HG03342 (cell line): Measurements from ENCODE around the gene BICD1.

Experiments used
- ATAC-seq: cut with Tn5 transposase; IDR thresholded peaks from one replicate; pipeline ENCODE4 v1.9.1; 2021; ENCODE audit warnings: mild to moderate bottlenecking, moderate library complexity; ENCODE audit not compliant: unreplicated experiment

BICD1 gene

DNA sequence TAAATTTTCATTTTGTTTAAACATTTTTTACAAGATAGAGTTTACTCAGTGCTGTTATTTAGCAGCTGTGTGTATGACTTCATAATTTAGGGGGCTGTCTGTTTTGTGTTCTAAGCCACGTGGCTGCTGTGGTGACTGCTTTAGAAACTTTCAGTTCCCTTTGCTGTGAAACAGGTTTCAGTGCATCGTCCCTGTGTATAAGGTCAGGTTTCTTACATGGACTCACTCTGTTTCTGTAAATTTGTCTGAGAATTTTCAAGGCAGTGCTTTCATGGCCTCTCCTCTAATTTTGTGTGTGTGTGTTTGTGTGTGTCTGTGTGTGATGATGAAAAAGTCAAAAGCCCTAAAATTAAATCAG lies 32.4 kb downstream of the BICD1 start:
- ATAC-seq: peak; percentile 85

DNA sequence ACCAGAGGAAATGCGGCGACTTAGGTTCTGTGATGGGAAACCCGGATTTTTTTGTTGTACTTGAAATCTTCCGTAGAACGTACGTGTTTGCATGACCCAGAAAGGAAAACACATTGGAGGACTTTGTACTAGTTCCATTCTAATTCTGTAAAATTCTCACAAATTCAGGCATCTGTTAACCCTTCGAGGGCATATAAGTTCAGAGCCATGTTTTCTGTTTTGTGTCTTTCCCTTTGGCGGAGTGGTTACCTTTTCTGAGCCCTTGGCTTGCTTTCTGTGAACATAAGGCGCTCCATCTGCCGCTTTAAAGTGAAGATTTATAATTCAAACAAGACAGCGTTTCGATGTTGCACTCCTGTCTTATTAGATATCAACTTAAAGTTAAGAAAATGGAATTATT lies 34.2 kb downstream of the BICD1 start:
- no peak for ATAC-seq

DNA sequence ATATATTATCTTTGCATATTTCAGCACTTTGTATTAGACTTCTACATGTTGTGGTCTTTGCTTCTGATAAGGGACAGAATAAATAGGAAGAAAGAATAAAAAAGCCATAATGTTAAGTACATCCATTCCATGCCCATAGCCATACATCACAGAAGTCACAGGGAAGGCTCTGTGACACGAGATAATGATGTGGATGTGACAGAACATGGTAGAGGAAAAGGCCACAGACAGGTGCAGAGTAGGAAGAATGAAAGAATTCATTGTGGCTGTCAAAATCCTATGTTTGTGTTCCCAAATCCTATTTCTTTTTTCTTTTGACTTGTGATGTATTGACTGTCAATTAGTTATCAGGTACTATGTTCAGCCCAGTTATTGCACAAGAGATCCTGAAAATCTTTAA lies 38.4 kb downstream of the BICD1 start:
- ATAC-seq: no peak

DNA sequence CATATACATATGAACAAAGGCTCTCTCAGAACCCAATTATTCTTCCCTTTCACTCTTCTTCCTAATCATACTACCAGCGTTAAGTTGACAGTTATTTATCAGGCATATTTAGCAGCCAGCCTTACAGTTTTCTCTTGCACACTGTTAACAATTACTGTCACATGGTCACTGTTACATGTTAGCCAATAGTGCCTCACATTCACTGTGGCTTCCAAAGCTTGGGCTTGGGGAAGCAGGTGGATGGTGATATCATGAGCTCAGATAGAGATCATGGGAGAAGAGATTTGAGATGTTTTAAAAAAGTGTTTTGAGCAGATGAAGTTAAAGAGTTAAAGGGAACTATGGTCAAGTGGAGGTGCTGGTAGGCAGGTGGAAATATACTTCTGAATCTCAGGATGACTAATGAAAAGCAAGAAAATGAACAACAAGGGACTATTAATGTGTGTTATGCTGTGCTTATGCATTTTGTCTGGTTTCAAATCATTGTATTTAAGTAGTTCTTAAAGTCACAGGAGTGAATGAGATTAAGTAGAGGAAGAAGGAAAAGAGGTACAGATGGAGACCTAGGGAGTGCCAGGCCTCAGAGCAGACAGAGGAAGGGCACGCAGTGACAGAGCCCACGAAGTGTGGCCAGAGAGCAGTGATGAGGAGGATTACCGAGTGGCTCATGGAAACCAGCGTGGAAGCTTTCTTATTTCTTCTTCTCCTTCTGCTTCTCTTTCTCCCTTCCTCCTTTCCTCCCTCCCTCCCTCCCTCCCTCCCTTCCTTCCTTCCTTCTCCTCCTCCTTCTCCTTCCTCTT lies 39.6 kb downstream of the BICD1 start:
- peak; percentile 74 for ATAC-seq

DNA sequence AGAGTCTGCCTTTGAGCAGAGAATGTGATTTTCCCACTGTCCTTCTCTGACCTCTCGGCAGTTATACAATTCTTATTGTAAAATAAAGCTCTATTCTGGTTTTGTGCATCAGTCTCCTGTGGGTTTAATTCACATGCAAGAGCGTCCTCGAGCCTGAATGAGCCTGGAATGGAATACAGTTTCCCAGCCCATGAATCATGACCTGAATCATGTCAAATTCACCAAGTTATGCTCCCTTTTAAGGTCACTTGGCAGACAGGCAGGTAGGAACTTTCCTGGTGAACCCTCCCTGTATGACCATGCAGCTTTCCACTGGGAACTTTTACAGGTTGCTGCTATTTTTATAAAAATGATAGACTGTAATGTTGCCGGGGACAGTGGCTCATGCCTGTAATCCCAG lies 41.7 kb downstream of the BICD1 start:
- ATAC-seq: no peak

DNA sequence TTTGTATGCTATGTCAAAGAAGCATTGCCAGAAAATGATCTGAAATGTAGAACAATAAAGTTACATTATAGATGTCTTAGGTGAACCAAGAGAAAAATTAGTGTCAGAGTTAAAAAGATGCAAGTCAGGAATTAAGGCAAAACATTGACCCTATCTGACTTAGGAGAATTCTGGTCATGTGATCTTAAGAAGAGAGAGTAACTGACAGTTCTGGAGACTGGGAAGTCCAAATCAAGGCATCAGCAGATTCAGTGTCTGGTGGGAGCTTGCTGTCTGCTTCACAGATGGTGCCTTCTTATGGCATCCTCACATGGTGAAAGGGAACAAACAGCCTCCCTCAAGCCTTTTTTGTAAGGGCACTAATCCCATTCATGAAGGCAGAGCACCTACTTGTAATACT lies 42.8 kb downstream of the BICD1 start:
- no peak for ATAC-seq

DNA sequence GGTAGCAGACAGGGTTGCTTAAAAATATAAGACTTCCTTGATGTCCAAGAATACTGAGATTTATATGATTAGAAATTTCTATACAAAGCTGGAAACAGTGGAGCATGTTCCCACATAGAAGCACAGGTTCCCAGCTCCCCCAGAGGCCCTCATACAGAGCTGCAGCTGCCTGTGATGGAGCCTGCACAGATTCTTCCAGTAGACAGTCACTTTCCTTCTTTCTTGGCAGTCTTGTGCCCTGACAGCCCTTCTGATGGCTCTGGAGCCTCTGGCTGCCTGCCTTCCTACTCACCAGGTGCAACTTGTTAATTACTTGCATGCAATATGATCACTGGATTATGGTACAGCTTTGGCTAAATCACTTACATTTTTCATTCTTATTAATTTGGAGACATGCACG lies 44.4 kb downstream of the BICD1 start:
- ATAC-seq: no peak

DNA sequence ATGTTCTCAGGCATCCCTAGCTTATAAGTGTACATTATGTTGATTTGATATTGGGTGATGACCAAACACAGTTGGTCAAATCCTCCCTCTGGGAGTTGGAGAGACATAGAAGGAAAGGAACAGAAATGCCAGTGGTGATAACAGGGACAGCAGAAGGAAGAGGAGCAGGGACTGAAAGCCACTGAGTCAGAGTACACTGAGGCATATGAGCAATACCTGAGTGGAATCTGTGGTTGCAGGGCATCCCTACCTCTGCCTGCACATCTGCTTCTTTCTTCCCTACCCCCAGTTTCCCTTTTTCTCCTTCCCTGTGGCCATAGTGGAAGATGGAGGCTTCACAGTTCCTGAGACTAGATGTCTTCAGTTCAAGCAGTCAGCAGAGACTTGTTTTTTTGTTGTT lies 44.9 kb downstream of the BICD1 start:
- ATAC-seq: no peak

DNA sequence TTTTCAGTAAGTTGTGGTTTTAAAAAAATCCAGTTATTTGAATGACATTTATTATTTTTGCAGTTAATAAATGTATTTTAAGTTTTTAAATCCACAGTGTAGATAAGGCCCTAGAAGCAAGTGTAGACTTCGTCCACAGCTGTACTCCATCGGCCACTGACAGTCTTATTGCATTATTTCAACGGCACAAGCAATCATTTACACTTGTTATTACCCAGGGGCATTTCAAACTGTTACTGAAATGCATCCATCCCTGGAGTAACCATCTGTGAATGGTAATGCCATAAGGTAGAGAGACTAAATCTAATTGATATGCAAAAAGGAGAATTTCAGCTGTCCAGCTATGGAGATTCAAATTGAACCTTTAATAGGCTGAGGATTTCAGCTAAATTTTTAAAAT lies 48.4 kb downstream of the BICD1 start:
- ATAC-seq: no peak

DNA sequence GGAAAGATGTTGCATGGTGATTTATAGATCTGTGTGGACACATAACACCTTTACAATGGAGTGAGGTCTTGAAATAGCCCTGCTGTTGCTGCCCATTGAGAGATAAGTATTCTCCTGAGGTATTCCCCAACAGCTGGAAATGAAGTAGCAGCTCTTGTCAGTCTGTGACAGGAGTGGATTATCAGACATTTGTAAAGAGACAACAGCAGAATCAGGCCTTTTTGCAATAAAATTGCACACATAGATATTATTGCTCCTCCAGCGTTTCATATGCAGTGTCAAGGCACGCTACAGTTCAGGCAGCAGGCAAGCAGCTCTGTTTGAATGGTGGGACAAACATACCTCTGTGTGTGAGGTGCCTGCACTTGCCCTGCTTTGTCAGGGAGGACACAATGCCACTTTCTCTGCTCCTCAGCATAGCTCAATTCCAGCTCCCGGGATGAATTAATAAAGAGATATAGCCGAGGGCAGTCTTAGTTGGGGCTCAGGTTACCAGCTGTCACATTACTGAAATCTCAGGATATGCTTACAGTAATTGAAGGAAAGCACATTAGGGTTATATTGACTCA lies 49.4 kb downstream of the BICD1 start:
- ATAC-seq: no peak

DNA sequence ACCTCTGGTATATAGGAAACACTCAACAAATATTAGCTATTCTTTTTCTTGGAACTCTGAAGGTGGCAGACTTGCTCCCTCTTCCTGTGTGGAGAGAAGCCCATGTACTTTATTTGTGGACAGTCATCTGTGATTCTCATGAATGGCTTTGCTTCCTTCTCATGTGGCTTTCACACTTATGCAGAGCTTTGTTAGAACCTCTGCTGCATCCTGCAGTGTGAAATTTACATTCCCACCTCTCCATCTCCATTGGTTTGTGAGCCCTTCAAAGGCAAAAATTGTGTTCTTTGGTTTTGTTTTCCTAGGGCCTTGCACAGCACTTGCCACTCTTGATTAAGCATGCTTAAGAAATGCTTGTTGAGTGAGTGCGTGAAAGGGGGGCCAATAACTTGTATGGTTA lies 51.9 kb downstream of the BICD1 start:
- ATAC-seq: no peak

DNA sequence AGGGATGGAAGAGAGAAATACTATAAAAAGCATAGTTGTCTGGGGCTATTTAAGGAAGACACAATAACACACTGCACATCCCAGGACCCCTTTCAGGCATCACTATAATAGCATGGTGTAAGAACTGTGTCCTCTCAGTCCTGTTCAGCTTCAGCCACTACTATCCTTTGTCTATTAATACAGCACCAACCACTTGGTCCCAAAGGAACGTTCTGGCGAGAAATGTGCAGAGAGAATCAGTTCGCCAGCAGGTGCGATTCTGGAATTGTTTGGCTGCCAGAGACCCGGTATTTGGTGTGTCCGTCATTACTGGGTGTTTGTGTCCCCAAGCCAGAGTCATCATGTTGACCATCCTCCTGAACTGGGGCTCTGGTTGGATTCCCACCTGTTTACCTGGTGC lies 52.7 kb downstream of the BICD1 start:
- ATAC-seq: no peak

DNA sequence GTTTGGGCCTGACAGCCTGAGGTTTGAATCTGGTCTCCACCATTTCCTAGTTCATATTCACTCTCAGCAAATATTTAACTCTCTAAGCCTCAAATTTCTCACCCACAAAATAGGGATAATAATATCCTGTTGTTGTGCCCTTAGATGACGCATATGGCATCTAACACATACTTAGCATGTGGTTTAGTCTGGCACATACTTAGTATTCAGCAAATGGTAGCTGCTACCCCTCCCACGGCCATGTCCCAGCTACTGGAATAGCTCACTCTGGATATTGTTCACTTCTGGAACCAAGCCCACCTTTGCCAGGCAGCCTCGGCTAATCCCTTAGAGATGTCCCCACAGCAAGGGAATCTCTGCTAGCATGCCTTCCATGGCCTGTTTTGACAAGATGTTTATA lies 53.3 kb downstream of the BICD1 start:
- no peak for ATAC-seq

DNA sequence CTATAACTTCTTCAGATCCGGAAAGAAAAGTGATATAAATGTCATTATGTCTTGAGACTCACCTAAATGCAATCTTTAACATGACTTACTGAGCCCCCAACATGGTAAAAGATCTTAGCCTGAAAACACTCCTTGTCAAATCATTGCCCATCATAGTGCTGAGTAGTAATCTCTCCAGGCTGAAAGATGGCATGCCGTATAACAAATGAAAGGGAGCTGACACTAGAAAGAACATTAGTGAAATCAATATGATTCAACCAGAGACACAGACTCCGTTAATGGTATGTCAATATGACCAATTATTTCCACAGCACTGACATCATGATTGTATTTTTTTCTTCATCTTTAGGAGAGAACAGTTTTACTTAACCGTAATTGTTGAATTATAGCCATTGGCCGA lies 54.4 kb downstream of the BICD1 start:
- no peak for ATAC-seq

DNA sequence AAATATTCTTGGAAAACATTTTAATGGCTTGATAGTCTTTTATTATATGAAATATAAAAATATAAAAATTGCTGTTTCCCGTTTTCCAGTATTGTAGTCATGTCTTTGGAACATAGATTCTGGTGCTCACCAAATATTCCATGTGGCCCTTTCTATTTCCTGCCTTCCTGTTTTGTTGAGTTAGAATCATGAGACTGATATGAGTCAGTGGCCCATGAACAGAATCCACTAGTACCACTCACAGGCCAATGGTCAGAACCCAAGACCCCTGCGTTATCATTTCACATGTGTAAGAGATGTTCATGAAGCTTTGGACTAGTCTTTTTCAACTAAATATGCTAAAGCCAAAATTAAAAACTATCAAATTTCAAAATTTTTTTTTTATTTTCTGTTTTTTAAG lies 56.9 kb downstream of the BICD1 start:
- no peak for ATAC-seq

DNA sequence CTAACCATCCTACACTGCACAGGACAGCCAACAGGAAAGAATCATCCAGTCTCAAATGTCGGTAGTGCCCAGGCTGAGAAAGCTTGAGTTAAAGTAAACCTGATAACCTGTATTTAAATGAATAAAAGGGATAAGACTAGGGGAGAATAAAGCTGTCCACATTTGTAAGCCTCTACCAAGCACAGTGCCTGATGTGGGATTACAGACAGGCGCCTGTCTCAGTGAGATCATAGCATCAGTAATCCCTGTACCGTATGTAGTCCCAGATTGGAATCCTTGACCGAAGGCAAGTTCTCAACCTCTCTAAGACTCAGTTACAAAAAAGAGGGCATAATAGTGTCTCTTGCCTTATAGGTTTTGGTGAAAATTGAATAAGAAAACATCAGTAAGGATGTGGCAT lies 59.9 kb downstream of the BICD1 start:
- ATAC-seq: no peak

DNA sequence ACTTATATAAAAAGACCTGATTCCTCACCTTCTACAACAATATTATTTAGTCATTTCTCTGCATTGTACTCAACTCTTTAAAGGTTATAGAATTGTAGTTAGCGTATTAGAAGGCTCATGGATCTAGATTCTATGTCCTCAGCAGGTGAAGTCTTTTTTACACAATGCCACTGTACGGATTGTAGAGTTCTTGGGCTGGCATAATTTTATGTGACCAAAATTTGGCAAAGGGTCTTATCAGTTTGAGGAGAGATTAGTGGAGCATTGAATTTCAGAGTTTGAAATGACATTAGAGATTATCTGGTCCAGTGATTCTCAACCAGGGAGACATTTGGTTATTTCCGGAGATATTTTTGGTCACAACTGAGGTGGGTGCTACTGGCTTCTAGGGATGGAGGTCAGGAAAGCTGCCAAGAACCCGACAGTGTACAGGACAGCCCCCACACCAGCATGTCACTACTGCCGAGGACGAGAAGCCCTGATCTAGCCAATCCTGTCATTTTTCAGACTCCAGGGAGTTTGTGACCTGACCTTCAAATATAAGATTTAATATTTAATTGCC lies 63.9 kb downstream of the BICD1 start:
- ATAC-seq: no peak

DNA sequence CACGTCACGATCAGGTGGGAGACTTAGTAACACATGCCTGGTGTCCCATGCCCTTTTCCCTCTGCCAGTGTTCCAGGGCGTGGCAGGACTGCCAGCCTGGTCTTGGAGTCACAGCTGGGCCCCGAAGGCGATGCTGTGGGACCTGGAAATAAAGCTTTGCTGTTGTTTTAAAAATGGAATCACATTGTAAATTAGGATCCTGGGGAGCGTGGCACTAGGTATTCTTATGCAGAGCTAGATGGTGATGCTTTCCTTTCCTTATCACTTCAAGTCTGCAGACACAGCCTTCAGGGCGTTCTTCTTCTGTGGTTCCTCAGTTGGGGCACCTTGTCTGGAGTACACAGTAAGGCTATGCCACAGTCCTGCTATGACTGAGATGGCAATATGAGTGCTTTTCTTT lies 64.6 kb downstream of the BICD1 start:
- ATAC-seq: no peak

DNA sequence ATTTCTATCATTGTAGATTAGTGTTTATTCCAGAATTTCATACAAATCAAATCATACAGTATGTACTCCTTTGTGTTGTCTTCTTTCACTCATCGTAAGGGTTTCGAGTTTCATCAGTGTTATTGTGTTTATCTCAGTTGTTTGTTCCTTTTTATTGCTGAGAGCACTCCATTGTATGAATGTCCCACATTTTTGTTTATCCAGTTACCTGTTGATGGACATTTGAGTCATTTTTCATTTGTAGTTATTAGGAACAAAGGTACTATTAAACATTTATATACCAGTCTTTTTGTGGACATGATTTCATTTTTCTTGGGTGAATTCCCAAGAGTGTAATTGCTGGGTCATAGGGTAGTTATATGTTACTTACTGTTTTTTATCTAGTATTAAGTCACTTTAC lies 70.0 kb downstream of the BICD1 start:
- ATAC-seq: no peak

DNA sequence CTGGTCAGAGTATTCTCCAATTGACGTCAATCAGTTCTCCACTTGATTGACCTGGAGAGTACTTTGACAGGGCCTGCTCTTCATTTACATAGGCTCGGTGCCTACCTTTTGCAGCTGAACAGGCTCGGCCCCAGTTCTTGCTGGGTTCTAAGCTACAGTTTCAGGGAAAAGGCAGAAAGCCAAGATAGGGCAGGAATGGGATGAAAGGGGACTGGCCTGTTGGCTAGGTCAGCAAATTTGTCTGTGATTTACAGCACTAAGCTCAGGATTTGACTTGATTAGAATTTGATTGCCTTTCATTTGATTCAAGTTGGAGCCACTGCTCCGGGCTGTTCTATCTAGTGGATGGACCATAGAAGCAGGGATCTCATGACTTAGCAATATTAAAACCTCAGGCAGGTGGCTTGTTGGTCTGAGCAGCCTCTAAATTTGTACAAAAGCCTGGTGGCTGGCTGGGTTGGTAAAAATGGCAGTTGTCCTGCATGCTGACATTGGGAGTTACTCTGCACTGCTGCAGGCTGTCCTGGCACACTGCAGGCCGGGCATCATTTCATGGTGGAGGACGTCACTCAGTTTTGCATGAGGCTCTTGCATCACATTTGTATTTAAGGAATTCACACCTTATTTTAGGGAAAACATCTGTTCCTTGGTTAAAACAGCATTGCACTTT lies 71.8 kb downstream of the BICD1 start:
- ATAC-seq: no peak

DNA sequence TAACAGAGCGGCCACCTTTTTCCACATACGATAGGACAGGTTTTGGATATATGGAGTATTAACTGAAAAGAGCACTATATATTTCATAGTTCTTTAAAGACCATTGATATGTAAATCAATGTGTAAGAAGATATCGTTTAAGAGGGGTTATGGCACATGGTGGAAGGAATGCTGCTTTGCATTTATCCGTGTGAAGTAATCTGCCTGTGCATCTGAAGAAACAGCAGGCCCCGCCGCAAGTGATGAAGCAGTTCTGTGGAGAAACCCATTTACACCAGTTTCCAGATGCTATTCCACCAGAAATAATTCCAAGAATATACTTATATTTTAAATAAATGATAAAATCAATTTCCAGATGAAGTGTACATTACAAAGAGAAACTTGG lies 72.4 kb downstream of the BICD1 start:
- no peak for ATAC-seq

DNA sequence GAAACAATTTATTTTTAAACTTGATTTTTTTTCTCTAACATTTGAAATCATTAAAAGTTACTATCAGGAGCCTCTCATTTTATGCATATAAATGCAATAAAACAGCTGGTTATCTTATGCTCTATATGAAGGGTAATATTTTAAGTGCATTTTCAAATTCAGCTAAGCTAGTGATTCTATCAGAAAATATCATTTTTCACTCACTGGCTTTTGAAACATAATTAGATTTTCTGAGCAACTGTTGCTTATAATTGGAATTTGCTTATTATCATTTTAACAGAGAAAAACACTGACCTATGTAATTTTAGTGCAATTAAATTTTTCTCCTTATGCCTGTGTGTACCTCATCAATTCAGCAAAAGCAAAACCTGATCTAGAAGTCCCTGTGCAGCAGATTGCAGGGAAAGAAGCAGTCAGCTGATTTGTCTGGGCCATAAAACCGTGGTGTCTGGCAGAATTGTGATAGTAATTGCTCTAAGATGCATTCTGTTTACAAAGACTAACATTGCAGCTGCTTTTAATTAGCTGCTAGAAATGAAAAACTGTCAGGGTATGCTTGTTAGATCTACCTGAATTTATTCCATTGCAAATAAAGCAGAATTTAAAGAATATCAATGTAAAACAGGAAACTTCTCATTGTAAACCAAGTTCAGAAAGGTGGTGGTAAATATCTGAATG lies 75.0 kb downstream of the BICD1 start:
- no peak for ATAC-seq
